SIG-M5 treated with dmso at 0.1 percent for 504 hours (cell line): ENCODE data around the gene OTUB2.

Experiments
- DNase-seq: peaks from one replicate; lab custom pipeline; 2025; ENCODE audit not compliant: unreplicated experiment; lab: John Stamatoyannopoulos, UW

OTUB2 gene

DNA sequence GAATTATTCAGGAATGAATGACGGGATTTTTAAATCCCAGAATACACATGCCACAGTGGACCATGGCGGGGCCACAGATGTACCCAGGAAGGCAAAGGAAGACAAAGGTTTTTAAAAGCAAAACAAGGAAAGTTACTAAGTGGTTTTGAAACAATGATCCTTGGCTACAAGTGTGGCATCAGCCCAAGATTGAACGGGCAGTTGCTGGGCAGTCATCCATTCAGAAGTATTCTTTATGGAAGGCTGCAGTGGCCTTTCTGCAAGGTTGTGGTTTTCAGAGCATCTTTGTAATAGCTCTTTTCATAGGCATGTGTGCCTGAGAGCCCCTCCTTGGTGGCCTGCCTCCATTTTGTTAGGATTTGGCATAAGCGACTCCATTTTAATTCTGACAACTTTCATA, 71.0 kb downstream of the OTUB2 start:
- no peak for DNase-seq
